Measurements from ENCODE around the gene ZBTB34.

GRCh38 chr9:126907058-126907457 is 46.6 kb downstream of the ZBTB34 start:
- TF ChIP-seq GATA2 (IDR thresholded peaks at IDR 0.05; ENCODE audit: low read depth, low read length) (no peak), GATA3 (IDR thresholded peaks at IDR 0.05; ENCODE audit: low read depth, low read length) (no peak)

Data from SH-SY5Y (cell line).